Choroid plexus epithelial cell (primary cell): Measurements from ENCODE around the gene ACTR2.

Source experiments
- DNase-seq: peaks from one replicate; pipeline ENCODE4 v3.0.0-alpha.2; 2010; ENCODE audit warnings: low read depth
- H3K4me3 ChIP-seq: 2 replicates; pipeline ENCODE4 v1.5.1; 2011; ENCODE audit warnings: low read depth, mild to moderate bottlenecking, control low read depth, low read length, moderate library complexity
- CTCF ChIP-seq: conservative IDR thresholded peaks from 2 replicates; pipeline ENCODE4 v1.5.1; 2011; ENCODE audit warnings: low read depth, mild to moderate bottlenecking, control low read depth, inconsistent platforms, low read length, moderate library complexity

ACTR2 gene

GRCh38 chr2:65267008-65267407 is 39.4 kb downstream of the ACTR2 start:
- no peak for DNase-seq
- H3K4me3 ChIP-seq: no peak overlapping the region
- no peak for TF ChIP-seq CTCF

- no peak for DNase-seq
- H3K4me3 ChIP-seq: no peak overlapping the region
- no peak for TF ChIP-seq CTCF
These were observed 41.3 kb downstream of the ACTR2 start for GRCh38 chr2:65268957-65269356.

- TF ChIP-seq CTCF: no peak
- no peak for DNase-seq
- H3K4me3 ChIP-seq: no peak overlapping the region
These were observed 45.7 kb downstream of the ACTR2 start for GRCh38 chr2:65273344-65273743.

DNA sequence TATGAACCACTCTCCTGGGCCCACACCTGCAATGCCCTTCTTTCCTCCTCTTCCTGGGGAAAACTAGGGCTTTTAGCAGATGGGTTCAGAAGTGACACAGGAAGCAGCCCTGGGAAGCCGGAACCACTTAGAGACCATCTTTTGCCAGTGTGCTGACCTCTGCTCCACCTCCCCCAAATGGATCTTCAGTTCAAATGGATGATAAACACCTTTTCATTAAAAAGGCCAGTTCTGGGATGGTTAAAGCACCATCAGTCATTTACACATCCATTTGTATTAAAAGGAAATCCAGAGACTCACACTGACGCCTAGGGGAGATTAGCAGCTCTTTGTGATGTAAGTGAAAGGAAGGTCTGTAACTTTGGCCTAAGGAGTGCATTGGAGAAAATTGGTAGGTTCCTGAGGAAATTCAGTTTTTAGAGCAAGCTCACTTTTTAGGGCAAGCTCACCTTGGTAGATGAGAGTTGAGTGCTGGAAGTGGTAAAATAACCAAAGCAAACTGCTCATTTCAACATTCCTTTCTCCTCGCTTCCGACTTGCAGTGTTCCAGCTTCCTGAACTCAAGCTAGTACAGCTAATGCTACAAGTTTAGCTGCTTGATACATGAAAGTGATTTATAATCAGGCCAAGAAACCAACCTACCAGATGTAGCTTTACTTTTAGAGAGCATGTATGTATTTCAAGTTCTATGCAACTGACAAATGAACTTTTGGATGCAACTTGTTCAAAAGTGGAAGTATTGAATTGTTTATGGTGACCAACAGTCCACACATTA is 47.7 kb downstream of the ACTR2 start:
- no peak overlapping the region for H3K4me3 ChIP-seq
- TF ChIP-seq CTCF: no peak
- peak; percentile 29 for DNase-seq

GRCh38 chr2:65276609-65277008 is 49.0 kb downstream of the ACTR2 start:
- DNase-seq: peak; percentile 40
- TF ChIP-seq CTCF: no peak

DNA sequence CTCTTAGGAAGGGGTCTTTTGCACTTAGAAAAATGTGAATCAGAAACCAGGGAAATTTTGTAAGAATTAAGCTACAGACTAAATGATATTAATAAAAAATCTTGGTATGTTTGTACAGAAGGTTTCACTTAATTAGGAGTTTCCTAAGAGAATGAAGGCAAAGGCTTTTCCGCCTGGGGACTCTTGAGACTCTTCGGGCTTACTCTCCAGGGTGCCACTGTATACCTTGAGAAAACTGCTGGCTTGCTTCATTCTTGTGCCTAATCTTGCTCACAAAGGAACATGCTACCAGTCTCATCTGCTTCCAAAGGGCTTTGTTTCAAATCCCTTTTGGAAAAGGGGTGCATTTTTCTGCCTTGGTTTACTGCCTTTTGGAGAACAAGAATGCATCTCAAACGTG is 49.5 kb downstream of the ACTR2 start:
- DNase-seq: no peak
- no peak overlapping the region for H3K4me3 ChIP-seq
- no peak for TF ChIP-seq CTCF

More at GRCh38 chr2:65276609-65277008, 49.0 kb downstream of the ACTR2 start:
- H3K4me3 ChIP-seq: no peak overlapping the region
